GM20000 (cell line): ENCODE results near the gene NLGN1.

Experiments used
- DNase-seq: peaks from one replicate; pipeline ENCODE4 v3.0.0; 2012; ENCODE audit warnings: low spot score
- CTCF ChIP-seq: IDR thresholded peaks from 2 replicates; pipeline ENCODE4 v1.5.1; 2012; ENCODE audit warnings: mild to moderate bottlenecking, control low read depth; ENCODE audit errors: extremely low read depth, missing control alignments

Gene NLGN1

GRCh38 chr3:174168026-174168425 lies 770.5 kb downstream of the NLGN1 start:
- no peak for TF ChIP-seq CTCF
- DNase-seq = no peak

- no peak for DNase-seq
- TF ChIP-seq CTCF = no peak
Measured at GRCh38 chr3:174168538-174169254, 771.2 kb downstream of the NLGN1 start.

GRCh38 chr3:174169736-174170135 lies 772.2 kb downstream of the NLGN1 start:
- DNase-seq = no peak
- TF ChIP-seq CTCF = no peak

GRCh38 chr3:174170248-174170647 lies 772.7 kb downstream of the NLGN1 start:
- no peak for TF ChIP-seq CTCF

GRCh38 chr3:174186377-174186989 lies 788.9 kb downstream of the NLGN1 start:
- no peak for TF ChIP-seq CTCF
- no peak for DNase-seq

More at GRCh38 chr3:174170248-174170647, 772.7 kb downstream of the NLGN1 start:
- DNase-seq = no peak

GRCh38 chr3:174191380-174191779 lies 793.8 kb downstream of the NLGN1 start:
- no peak for DNase-seq
- TF ChIP-seq CTCF = no peak

GRCh38 chr3:174191895-174192294 lies 794.4 kb downstream of the NLGN1 start:
- DNase-seq = no peak
- no peak for TF ChIP-seq CTCF
